ENCODE results near the gene CAP2.
"Not testable (repeated sequence)": the region's sequence is repeated elsewhere in the genome, so short reads cannot be mapped to it uniquely, and the experiment has no call there.

The CAP2 gene

DNA sequence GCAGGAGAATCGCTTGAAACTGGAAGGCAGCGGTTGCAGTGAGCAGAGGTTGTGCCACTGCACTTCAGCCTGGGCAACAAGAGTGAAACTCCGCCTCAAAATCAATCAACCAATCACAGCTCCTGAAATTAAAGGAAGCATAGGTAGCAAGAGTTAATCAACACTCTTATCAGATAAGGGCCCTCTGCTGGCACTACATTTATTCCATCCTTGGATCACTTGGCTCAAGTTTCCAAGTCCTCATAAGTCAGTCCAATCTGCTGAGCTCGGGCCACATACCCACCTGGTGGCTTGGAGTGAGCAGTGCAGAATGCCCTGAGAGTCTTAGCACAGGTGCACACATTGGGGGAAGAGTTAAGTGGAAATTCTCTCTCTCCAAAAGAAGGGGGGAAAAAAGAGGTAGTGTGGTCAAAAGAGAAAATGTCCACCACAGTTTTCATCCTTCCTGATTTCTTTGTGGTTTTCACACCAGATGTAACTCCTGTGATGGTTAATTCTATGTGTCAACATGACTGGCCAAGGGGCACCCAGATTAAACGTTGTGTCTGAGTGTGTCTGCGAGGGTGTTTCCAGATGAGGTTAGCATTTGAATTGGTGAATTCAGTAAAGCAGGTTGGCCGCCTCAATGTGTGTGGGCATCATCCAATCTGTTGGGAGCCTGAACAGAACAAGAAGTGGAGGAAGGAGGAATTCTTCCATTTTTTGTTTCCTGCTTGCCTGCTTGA is 192.5 kb downstream of the CAP2 start:
- DNase-seq, result no peak

DNA sequence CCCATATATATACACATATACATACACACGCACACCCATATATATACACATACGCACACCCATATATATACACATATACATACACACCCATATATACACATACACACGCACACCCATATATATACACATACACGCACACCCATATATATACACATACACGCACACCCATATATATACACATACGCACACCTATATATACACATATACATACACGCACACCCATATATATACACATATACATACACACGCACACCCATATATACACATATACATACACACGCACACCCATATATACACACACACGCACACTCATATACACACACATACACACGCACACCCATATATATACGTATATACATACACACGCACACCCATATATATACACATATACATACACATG is 193.2 kb downstream of the CAP2 start:
- not testable (repeated sequence) for DNase-seq

DNA sequence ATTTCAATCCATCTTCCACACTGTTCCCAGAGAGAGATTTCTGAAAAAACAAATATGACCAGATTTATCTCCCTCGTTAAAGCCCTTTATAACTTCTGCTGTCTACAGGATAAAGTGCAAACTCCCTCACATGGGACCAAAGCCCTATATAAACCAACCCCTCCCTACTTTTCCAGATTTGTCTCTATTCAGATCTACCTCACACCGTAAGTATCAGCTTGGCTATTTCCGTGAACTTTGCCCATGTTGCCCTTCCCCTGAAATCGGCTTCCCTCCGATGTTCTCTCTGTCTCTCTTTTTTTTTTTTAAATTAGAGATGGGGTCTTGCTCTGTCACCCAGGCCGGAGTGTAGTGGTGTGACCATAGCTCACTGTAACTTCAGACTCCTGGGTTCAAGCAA is 194.6 kb downstream of the CAP2 start:
- DNase-seq, result no peak

DNA sequence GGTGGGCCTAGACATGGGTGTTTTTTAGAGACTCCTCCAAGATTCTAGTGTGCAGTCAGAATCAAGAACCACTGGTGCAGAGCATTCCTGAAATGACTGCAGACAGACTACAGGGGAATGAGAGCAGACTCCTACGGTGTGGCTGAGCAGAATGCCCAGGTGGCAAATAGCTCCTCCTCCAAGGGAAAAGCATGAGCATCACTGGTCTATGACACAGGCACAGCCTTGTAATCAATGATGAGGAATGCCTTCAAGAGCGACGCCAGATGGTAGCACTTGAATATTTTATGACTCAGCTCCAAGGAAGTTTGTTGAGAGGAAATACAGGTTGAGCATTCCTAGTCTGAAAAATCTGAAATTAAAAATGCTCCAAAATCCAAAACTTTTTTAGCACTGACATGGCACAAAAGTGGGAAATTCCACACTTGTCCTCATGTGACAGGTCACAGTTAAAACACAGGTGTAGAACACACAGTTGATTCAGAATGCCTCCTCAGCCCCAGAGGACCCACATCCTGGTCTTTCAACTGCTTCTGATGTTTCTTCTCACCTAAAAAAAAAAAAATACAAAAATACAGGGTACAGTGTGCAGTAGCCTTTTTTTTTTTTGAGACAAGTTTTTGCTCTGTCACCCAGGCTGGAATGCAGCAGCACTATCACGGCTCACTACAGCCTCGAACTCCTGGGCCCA is 196.2 kb downstream of the CAP2 start:
- no peak for DNase-seq

DNA sequence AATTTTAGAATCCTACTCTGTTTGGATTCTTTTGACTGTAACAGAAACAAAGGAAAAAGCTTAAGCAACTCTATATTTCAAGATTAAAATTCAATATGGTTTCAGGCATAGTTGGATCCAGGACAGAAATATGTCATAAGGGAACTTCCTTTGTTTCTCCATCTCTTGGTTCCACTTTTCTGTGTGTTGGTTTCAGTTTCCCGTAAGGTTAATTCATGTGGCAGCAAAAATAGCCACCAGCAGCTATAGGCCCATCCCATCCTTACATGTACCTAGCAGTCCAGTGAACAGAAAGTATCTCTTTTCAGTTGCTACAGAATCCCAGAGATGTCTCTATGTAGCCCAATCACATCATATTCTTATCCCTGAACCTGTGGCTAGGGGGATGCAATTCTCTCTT is 197.9 kb downstream of the CAP2 start:
- no peak for DNase-seq

DNA sequence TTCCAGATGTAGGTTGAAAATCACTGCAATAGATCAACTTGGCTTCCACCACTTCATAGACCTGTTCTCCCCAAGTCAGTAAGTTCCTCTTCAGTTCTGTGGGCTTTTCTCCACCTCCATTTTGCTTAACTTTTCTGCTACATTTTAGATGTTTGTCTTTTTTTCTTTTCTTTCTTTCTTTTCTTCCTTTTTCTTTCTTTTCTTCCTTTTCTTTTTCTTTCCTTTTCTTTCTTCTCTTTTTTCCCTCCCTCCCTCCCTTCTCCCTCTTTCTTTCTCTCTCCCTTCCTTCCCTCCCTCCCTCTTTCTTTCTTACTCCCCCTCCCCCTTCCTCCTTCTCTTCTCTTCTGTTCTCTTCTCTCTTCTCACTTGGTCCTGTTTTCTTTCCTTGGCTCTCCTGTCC is 199.9 kb downstream of the CAP2 start:
- no peak for DNase-seq

DNA sequence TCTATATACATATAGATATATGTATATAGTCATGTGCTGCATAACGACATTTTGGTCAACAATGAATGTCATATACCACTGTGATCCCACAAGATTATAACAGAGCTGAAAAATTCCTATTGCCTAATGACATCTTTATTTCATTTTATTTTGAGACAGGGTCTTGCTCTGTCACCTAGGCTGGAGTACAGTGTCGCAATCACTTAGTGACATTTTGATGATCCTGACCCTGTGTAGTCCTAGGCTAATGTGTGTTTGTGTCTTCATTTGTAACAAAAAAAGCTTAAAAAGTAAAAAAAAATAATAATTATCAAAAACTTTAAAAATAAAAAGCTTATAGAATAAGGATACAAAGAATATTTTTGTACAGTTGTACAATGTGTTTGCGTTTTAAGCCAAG is 202.7 kb downstream of the CAP2 start:
- no peak for DNase-seq

DNA sequence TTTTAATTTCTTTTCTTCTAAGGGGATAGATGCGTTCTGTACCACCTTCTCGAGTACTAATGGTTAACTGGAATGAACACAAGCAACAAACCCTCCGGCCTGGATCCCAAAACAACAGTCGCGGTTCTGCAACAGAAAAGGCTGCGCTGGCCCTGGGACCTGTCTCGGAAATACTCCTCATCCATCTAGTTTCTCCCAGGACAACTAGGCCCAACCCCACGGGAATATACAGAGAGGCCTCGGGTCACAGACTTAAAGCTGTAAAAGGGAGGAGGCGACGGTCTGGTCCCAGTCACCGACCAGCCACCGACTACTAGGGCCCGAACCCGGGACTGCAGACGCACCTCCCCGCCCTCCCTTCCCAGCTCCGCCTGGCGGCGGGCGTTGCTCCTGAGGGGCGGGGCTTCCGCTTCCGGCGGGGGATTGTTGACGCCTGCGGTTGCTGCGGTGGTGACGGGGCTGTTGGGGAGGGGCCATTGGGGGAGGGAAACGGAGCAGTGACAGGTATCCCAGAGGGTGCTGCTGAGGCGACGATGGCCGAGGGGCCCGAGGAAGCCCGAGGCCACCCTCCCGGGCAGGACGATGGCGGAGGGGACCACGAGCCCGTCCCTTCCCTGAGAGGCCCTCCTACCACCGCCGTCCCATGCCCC is 206.6 kb downstream of the CAP2 start, which contains the start of gene FAM8A1:
TSS of gene FAM8A1 (plus strand) at position 426 of the 650 bp plus-strand sequence. CDS start at position 534, 108 bp downstream.
- peak; percentile 96 to 97 for DNase-seq

DNA sequence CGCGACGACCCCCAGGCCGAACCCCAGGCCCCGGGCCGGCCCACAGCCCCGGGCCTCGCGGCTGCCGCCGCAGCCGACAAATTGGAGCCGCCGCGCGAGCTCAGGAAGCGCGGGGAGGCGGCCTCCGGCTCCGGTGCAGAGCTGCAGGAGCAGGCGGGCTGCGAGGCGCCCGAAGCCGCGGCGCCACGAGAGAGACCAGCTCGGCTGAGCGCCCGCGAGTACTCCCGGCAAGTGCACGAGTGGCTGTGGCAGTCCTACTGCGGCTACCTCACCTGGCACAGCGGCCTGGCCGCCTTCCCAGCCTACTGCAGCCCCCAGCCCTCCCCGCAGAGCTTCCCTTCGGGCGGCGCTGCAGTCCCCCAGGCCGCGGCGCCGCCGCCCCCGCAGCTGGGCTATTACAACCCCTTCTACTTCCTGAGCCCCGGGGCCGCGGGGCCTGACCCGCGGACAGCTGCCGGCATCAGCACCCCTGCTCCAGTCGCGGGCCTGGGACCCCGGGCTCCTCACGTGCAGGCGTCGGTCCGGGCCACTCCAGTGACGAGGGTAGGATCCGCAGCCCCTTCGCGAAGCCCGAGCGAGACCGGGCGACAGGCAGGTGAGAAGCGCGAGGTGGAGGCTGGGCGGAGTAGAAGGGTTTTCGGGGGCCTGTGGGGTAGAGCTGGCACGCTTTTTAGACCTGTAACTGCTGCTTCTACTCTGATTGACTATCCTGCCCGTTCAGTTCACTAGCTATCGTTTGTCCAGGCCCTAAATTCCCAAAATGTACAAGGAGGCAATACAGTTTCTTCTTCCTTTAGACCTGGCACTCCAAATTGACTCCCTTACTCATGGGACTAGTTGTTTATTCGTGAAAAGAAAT is 207.4 kb downstream of the CAP2 start:
- DNase-seq, result peak; percentile 69 to 74

DNA sequence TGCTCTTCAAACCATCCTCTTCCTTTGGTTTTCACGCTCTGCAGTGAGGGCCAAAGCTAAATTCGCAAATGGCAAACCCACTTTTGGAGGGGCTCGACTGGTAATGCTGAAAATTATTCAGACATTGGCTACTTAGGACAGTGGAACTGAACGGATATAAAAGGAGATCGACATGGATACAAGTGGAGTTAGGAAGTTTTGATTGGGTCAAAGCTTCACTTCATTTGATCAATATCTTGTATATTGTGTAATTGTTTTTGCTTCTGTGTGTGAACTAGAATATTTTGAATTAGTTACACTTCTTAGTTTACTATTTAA is 207.9 kb downstream of the CAP2 start:
- DNase-seq, result no peak

DNA sequence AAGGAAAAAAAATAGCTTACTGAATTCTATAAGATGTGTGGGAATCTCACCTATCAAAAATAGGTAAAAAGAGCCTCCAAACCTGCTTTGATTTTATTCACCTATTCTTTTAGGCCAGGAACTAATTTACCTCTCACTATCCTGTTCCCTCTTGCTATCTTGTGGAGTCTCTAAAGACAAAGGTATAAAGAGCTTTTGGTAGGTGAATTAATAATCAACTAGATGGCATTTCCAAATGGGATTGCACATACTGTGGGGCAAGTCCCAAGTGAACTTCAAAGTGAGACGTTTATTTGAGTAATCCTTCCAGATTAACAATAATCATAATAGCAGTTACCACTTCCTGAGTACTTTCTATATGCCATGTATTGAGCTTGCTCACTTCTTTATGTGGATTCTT is 209.5 kb downstream of the CAP2 start:
- DNase-seq, result no peak

DNA sequence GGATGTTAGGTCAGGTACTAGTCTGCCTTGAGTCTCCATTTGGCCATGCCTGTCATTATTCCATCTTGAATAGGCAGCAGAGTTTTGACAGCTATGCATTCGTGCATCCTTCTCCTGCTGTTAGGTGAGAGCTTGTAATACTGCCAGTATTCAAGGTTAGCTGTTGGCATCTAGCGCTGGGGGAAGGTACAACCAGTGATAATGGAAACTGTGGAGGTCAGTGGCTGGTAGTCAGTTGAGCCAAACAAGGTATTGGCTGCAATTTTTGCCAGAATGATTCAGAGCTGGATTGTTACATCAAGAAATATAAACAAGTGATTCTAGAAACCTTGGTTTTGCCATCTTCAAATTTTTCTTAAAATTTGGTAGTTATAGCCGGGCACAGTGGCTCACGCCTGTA is 213.2 kb downstream of the CAP2 start:
- no peak for DNase-seq

Measured in activated T-cell treated with anti-CD3 and anti-CD28 coated beads, Interleukin-2, amount 50 U/mL, for 48 hours (primary cell).